ENCODE measurements around the gene PLCB4. TPM values are rescaled to one million over a fixed set of nuclear protein-coding genes. Genes with fewer than 3 reads are reported as not detected.

Gene PLCB4
- total RNA-seq, 2 donors from 2014 or later, result 15.3 to 24.1 TPM

GRCh38 chr20:9196110-9196509 lies 127.2 kb downstream of the PLCB4 start:
- ATAC-seq (ENCODE audit: insufficient number of reproducible peaks, low FRiP score, low read depth) (no peak), DNase-seq (ENCODE audit: low spot score) (no peak)
- no peaks in the 10 kb centered on the region for H3K27me3 ChIP-seq (replicated peaks; ENCODE audit: insufficient read depth)

DNA sequence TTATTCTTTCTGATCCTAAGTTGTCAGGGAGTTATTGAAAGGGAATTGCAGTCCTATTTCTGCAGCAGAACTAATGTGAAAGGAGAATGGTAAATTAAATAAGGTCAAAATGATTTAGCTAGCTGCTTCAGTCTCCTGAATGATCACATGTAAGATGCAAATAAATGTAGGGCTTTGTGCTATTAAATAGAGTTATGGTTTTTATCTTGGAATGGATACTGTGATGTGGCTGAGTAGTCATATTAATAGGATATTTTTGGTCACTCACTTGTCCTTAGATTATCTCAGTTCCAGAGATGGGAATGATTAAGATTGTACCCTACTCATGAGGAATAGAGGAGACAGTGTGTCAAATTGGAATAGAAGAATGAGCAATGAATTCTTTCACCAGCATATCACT lies 129.6 kb downstream of the PLCB4 start:
- TF ChIP-seq CTCF (IDR thresholded peaks at IDR 0.05), result no peak
- Histone ChIP-seq H3K9me3 (no peaks in the 10 kb centered on the region), H3K4me3 (no peak overlapping the region), H3K36me3 (no peaks in the 10 kb centered on the region), H3K4me1 (ENCODE audit: control insufficient read depth in 1 of 2, low read depth in 2 of 2) (no peaks in the 10 kb centered on the region), H3K27me3 (replicated peaks; ENCODE audit: insufficient read depth) (no peaks in the 10 kb centered on the region), H3K27ac (no peak overlapping the region)
- ATAC-seq (ENCODE audit: insufficient number of reproducible peaks, low FRiP score, low read depth) (no peak), DNase-seq (ENCODE audit: low spot score) (no peak)

More at GRCh38 chr20:9196110-9196509, 127.2 kb downstream of the PLCB4 start:
- no peak for TF ChIP-seq CTCF (IDR thresholded peaks at IDR 0.05)
- Histone ChIP-seq H3K27ac (no peak overlapping the region), H3K36me3 (no peaks in the 10 kb centered on the region), H3K4me1 (ENCODE audit: control insufficient read depth in 1 of 2, low read depth in 2 of 2) (no peaks in the 10 kb centered on the region), H3K4me3 (no peak overlapping the region), H3K9me3 (no peaks in the 10 kb centered on the region)

- TF ChIP-seq CTCF (IDR thresholded peaks at IDR 0.05), result no peak
- H3K4me1 ChIP-seq (ENCODE audit: control insufficient read depth in 1 of 2, low read depth in 2 of 2), result no peaks in the 10 kb centered on the region
- no peak overlapping the region for H3K27ac ChIP-seq
- H3K27me3 ChIP-seq (replicated peaks; ENCODE audit: insufficient read depth), result no peaks in the 10 kb centered on the region
- H3K36me3 ChIP-seq, result no peaks in the 10 kb centered on the region
- H3K9me3 ChIP-seq, result no peaks in the 10 kb centered on the region
- ATAC-seq (ENCODE audit: insufficient number of reproducible peaks, low FRiP score, low read depth), result no peak
- DNase-seq (ENCODE audit: low spot score), result no peak
- H3K4me3 ChIP-seq, result no peak overlapping the region
Measured at GRCh38 chr20:9200196-9200595, 131.3 kb downstream of the PLCB4 start.

DNA sequence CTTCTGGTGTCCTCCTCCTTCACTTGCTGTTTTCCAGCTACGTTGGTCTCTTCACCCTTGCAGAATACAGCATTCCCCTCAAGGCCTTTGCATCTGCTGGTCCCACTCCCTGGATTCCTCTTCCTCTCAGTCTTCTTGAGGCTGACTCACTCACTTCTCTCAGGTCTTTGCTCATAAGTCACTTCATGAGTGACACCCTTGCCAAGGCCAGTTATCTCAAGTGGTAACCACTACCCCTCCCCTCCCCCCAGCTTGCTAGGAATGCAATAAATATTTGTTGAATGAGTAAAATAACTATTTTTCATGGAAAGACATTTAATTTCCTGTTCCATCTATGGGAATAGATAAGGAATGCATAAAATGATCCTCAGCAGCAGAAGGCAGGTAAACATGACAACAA lies 131.7 kb downstream of the PLCB4 start:
- no peaks in the 10 kb centered on the region for H3K36me3 ChIP-seq
- H3K4me3 ChIP-seq, result no peak overlapping the region
- DNase-seq (ENCODE audit: low spot score) (no peak), ATAC-seq (ENCODE audit: insufficient number of reproducible peaks, low FRiP score, low read depth) (no peak)
- no peak overlapping the region for H3K27ac ChIP-seq
- no peak for TF ChIP-seq CTCF (IDR thresholded peaks at IDR 0.05)
- no peaks in the 10 kb centered on the region for H3K4me1 ChIP-seq (ENCODE audit: control insufficient read depth in 1 of 2, low read depth in 2 of 2)
- H3K9me3 ChIP-seq, result no peaks in the 10 kb centered on the region
- no peaks in the 10 kb centered on the region for H3K27me3 ChIP-seq (replicated peaks; ENCODE audit: insufficient read depth)

- Histone ChIP-seq H3K4me1 (ENCODE audit: control insufficient read depth in 1 of 2, low read depth in 2 of 2) (no peaks in the 10 kb centered on the region), H3K9me3 (no peaks in the 10 kb centered on the region), H3K36me3 (no peaks in the 10 kb centered on the region), H3K27ac (no peak overlapping the region), H3K4me3 (no peak overlapping the region), H3K27me3 (replicated peaks; ENCODE audit: insufficient read depth) (no peaks in the 10 kb centered on the region)
- no peak for ATAC-seq (ENCODE audit: insufficient number of reproducible peaks, low FRiP score, low read depth)
- DNase-seq (ENCODE audit: low spot score), result no peak
- TF ChIP-seq CTCF (IDR thresholded peaks at IDR 0.05), result no peak
Measured at GRCh38 chr20:9202420-9203080, 133.7 kb downstream of the PLCB4 start.

Data from thoracic aorta (tissue), 2 donors.